WTC11 (cell line): ENCODE results near the gene ADA. TPM values are rescaled to one million over a fixed set of nuclear protein-coding genes. Genes with fewer than 3 reads are reported as not detected.
A peak's percentile ranks its signal among the peaks of the same experiment; 100 is the strongest.

Experiments
- ATAC-seq: fragments of 200-7000 bp; cut with Tn5 transposase; 2 replicates; pipeline ENCODE4 v1.10.0; 2021; ENCODE audit warnings: mild to moderate bottlenecking, moderate library complexity
- CTCF ChIA-PET: fragments of 300-600 bp; sonication (Branson Sonifier 250); formaldehyde crosslinking; loops from one replicate; lab custom pipeline; 2021; ENCODE audit warnings: antibody characterized with exemption; lab: Charles Lee
- POLR2A ChIA-PET: fragments of 350-600 bp; sonication (Branson Sonifier 250); formaldehyde crosslinking; loops from one replicate; lab custom pipeline; 2021; ENCODE audit warnings: antibody characterized with exemption; lab: Charles Lee
- DNase-seq: peaks from one replicate; pipeline ENCODE4 v3.0.0; 2021; ENCODE audit warnings: low spot score
- H3K27ac Mint-ChIP-seq: 2 replicates; pipeline ENCODE4 v1.8.0; 2021; ENCODE audit warnings: mixed read lengths
- H3K27me3 Mint-ChIP-seq: 2 replicates; pipeline ENCODE4 v1.8.0; 2021; ENCODE audit warnings: low read depth, mild to moderate bottlenecking, moderate library complexity, mixed read lengths
- H3K36me3 Mint-ChIP-seq: 2 replicates; pipeline ENCODE4 v1.8.0; 2021; ENCODE audit warnings: mixed read lengths
- H3K4me1 Mint-ChIP-seq: 2 replicates; pipeline ENCODE4 v1.8.0; 2022; ENCODE audit warnings: mixed read lengths
- H3K4me3 Mint-ChIP-seq: 2 replicates; pipeline ENCODE4 v1.8.0; 2021; ENCODE audit warnings: mild to moderate bottlenecking, moderate library complexity, mixed read lengths
- H3K9me3 Mint-ChIP-seq: 2 replicates; pipeline ENCODE4 v1.8.0; 2021; ENCODE audit warnings: mixed read lengths
- ARID4B ChIP-seq: sonication (generic); formaldehyde crosslinking; IDR thresholded peaks from 2 replicates; pipeline ENCODE4 v1.8.0; 2023; ENCODE audit warnings: missing genetic modification reagents, mild to moderate bottlenecking, borderline replicate concordance
- CDX4 ChIP-seq: fragments of 250-450 bp; sonication (Bioruptor Pico); IDR thresholded peaks from 2 replicates; pipeline ENCODE4 v1.9.0; 2021; ENCODE audit warnings: moderate library complexity, mild to moderate bottlenecking, inconsistent platforms, borderline replicate concordance
- CREB1 ChIP-seq: sonication (generic); formaldehyde crosslinking; IDR thresholded peaks from 2 replicates; pipeline ENCODE4 v1.8.0; 2023; ENCODE audit warnings: mild to moderate bottlenecking, missing genetic modification reagents
- CTCF ChIP-seq: fragments of 200-600 bp; IDR thresholded peaks from 2 replicates; pipeline ENCODE4 v1.8.0; 2022; ENCODE audit warnings: antibody characterized with exemption
- E2F5 ChIP-seq: sonication (generic); formaldehyde crosslinking; IDR thresholded peaks from 2 replicates; pipeline ENCODE4 v1.8.1; 2022; ENCODE audit warnings: mild to moderate bottlenecking, moderate library complexity, missing genetic modification reagents
- ERG ChIP-seq: fragments of 250-450 bp; sonication (Bioruptor Pico); IDR thresholded peaks from 2 replicates; pipeline ENCODE4 v1.8.0; 2021; ENCODE audit warnings: mild to moderate bottlenecking
- ESRRA ChIP-seq: sonication (generic); formaldehyde crosslinking; IDR thresholded peaks from 2 replicates; pipeline ENCODE4 v1.8.1; 2022; ENCODE audit warnings: mild to moderate bottlenecking, missing genetic modification reagents, borderline replicate concordance
- IRF1 ChIP-seq: sonication (generic); formaldehyde crosslinking; IDR thresholded peaks from 2 replicates; pipeline ENCODE4 v1.8.0; 2023; ENCODE audit warnings: missing genetic modification reagents
- IRF2 ChIP-seq: sonication (generic); formaldehyde crosslinking; IDR thresholded peaks from 2 replicates; pipeline ENCODE4 v1.8.0; 2022; ENCODE audit warnings: low read depth, missing genetic modification reagents, borderline replicate concordance
- MYBL2 ChIP-seq: sonication (generic); formaldehyde crosslinking; IDR thresholded peaks from 2 replicates; pipeline ENCODE4 v1.8.1; 2023; ENCODE audit warnings: mild to moderate bottlenecking, moderate library complexity, missing genetic modification reagents
- PREB ChIP-seq: sonication (generic); formaldehyde crosslinking; IDR thresholded peaks from 2 replicates; pipeline ENCODE4 v1.8.1; 2022; ENCODE audit warnings: mild to moderate bottlenecking, missing genetic modification reagents, moderate library complexity, borderline replicate concordance
- TCF7 ChIP-seq: sonication (generic); formaldehyde crosslinking; IDR thresholded peaks from 2 replicates; pipeline ENCODE4 v1.8.0; 2022; ENCODE audit warnings: mild to moderate bottlenecking, low read depth, missing genetic modification reagents, moderate library complexity
- total RNA-seq: library from RNA; stranded (reverse); gene quantifications from 3 replicates; pipeline ENCODE4 v1.2.3, GENCODE V29; 2021

ADA gene
- total RNA-seq, 1 experiment from 2014 or later, result 19.7 TPM

GRCh38 chr20:44681796-44682566 is 30.5 kb upstream of the ADA start:
- H3K36me3 Mint-ChIP-seq, result no peaks in the 10 kb centered on the region
- ATAC-seq (no peak), DNase-seq (no peak)
- H3K4me1 Mint-ChIP-seq, result peaks cover 27% of the 10 kb centered on the region
- no peak overlapping the region for H3K27ac Mint-ChIP-seq
- ChIA-PET CTCF (interaction anchor here (1.3 to 4.2 kb wide), 6 partner anchors 26 to 297 kb away, joined by 3 to 83 read pairs (median 16); partner anchors contain the start of gene ADA), POLR2A (no interaction called here)
- H3K9me3 Mint-ChIP-seq, result no peaks in the 10 kb centered on the region
- no peak overlapping the region for H3K4me3 Mint-ChIP-seq
- TF ChIP-seq ESRRA (no peak), IRF1 (no peak), CREB1 (CRISPR knock-in tag) (no peak), CDX4 (CRISPR knock-in tag) (no peak), CTCF (no peak), ARID4B (CRISPR knock-in tag) (no peak), MYBL2 (CRISPR knock-in tag) (no peak), TCF7 (CRISPR knock-in tag) (no peak), IRF2 (no peak)
- H3K27me3 Mint-ChIP-seq, result peaks cover 10% of the 10 kb centered on the region

- no peak overlapping the region for H3K4me3 Mint-ChIP-seq
- peak overlapping the region; percentile 28 for H3K27ac Mint-ChIP-seq
- peaks cover 14% of the 10 kb centered on the region for H3K4me1 Mint-ChIP-seq
- ATAC-seq (no peak), DNase-seq (no peak)
- CTCF ChIA-PET, result interaction anchor here (0.7 to 1.3 kb wide), 3 partner anchors 42 to 368 kb away, joined by 3 read pairs; partner anchors contain the start of gene FITM2
- POLR2A ChIA-PET, result no interaction called here
- TF ChIP-seq PREB (CRISPR knock-in tag) (no peak), ERG (no peak), E2F5 (CRISPR knock-in tag) (no peak)
- TF ChIP-seq, all 79 proteins: peak for 0
- no peaks in the 10 kb centered on the region for H3K36me3 Mint-ChIP-seq
- no peaks in the 10 kb centered on the region for H3K9me3 Mint-ChIP-seq
- peaks cover 4% of the 10 kb centered on the region for H3K27me3 Mint-ChIP-seq
Measured at GRCh38 chr20:44678990-44679611, 27.6 kb upstream of the ADA start.
